Activated CD4-positive, alpha-beta memory T cell treated with anti-CD3 and anti-CD28 coated beads for 36 hours (primary cell): ENCODE results near the gene RBM14. TPM values are rescaled to one million over a fixed set of nuclear protein-coding genes. Genes with fewer than 3 reads are reported as not detected.
"Not testable (repeated sequence)": the region's sequence is repeated elsewhere in the genome, so short reads cannot be mapped to it uniquely, and the experiment has no call there.

ENCODE experiments used
- CTCF ChIA-PET: fragments of 350-600 bp; sonication (Branson Sonifier 250); formaldehyde crosslinking; loops from one replicate; lab custom pipeline; 2021; ENCODE audit warnings: antibody characterized with exemption, inconsistent platforms; lab: Charles Lee
- POLR2A ChIA-PET: fragments of 350-600 bp; sonication (Branson Sonifier 250); formaldehyde crosslinking; loops from one replicate; lab custom pipeline; 2021; ENCODE audit warnings: antibody characterized with exemption; lab: Charles Lee
- DNase-seq: peaks from one replicate; pipeline ENCODE4 v3.0.0-alpha.2; 2020
- H3K27ac Mint-ChIP-seq: one replicate; pipeline ENCODE4 v1.8.0; 2021; ENCODE audit warnings: mixed read lengths
- H3K27me3 Mint-ChIP-seq: one replicate; pipeline ENCODE4 v1.8.0; 2021; ENCODE audit warnings: mixed read lengths
- H3K36me3 Mint-ChIP-seq: one replicate; pipeline ENCODE4 v1.8.0; 2021; ENCODE audit warnings: mixed read lengths
- H3K4me1 Mint-ChIP-seq: one replicate; pipeline ENCODE4 v1.8.0; 2021; ENCODE audit warnings: low read depth, mixed read lengths
- H3K4me3 Mint-ChIP-seq: one replicate; pipeline ENCODE4 v1.8.0; 2021; ENCODE audit warnings: mild to moderate bottlenecking, mixed read lengths
- H3K9me3 Mint-ChIP-seq: one replicate; pipeline ENCODE4 v1.8.0; 2021; ENCODE audit warnings: mixed read lengths
- intact Hi-C: fragments of 100-400 bp; cut with micrococcal nuclease; formaldehyde crosslinking; loops from one replicate; pipeline ENCODE4 v1.15.1; 2023
- total RNA-seq, 2 experiments: library from RNA; stranded (reverse); gene quantifications; one replicate each; pipeline ENCODE4 v1.2.3, GENCODE V29; 2021

RBM14 gene
- total RNA-seq, 2 experiments from 2014 or later, result 114 to 121 TPM

GRCh38 chr11:66600219-66600618, 16.2 kb upstream of the RBM14 start:
- no peaks in the 10 kb centered on the region for H3K9me3 Mint-ChIP-seq
- H3K27ac Mint-ChIP-seq, result no peak overlapping the region
- DNase-seq, result no peak
- CTCF ChIA-PET, result no interaction called here
- peaks cover 8% of the 10 kb centered on the region for H3K4me1 Mint-ChIP-seq
- H3K4me3 Mint-ChIP-seq, result no peak overlapping the region
- POLR2A ChIA-PET, result interaction anchor here (0.6 to 1.1 kb wide), 2 partner anchors 16 to 63 kb away, joined by 3 read pairs; partner anchors contain the start of gene RBM14
- no peaks in the 10 kb centered on the region for H3K27me3 Mint-ChIP-seq
- H3K36me3 Mint-ChIP-seq, result peaks cover 9% of the 10 kb centered on the region
- intact Hi-C loops, result no loop called here

DNA sequence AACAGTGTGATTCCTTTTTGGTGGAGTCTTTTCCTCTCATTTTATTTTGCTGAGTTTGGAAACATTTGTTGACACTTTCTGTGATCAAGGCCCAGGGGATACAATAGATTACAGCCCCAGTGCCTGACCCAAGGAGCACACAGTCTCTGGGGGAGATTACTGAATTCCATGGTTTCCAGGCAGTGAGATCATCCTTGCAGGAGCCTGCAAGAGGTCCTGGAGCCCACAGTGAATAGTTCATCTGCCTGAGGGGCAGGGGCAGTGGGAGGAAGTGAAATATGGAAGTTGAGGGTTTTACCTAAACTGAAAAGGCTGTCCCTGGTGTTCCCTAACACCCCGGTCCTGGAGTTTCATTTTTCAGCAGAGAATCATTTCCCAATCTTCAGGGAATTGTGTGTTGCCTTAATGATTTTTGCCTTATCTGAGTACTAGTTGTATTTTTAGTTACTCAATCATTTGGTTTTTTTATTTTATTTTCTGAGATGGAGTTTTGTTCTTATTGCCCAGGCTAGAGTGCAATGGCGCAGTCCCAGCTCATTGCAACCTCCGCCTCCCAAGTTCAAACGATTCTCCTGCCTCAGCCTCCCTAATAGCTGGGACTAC, 15.7 kb upstream of the RBM14 start:
- Mint-ChIP-seq H3K9me3 (no peaks in the 10 kb centered on the region), H3K4me3 (no peak overlapping the region), H3K36me3 (peaks cover 9% of the 10 kb centered on the region), H3K27me3 (no peaks in the 10 kb centered on the region), H3K4me1 (peaks cover 3% of the 10 kb centered on the region), H3K27ac (no peak overlapping the region)
- POLR2A ChIA-PET, result interaction anchor here (1.1 kb wide), 1 partner anchor 16 kb away, joined by 3 read pairs; the partner anchor contains the start of gene RBM14
- CTCF ChIA-PET, result no interaction called here
- intact Hi-C loops, result no loop called here
- no peak for DNase-seq

GRCh38 chr11:66603072-66603471, 13.4 kb upstream of the RBM14 start:
- Mint-ChIP-seq H3K4me3 (no peak overlapping the region), H3K4me1 (no peaks in the 10 kb centered on the region), H3K27ac (no peak overlapping the region), H3K9me3 (no peaks in the 10 kb centered on the region), H3K27me3 (no peaks in the 10 kb centered on the region), H3K36me3 (peaks cover 11% of the 10 kb centered on the region)
- ChIA-PET CTCF (interaction anchor here (1.0 kb wide), 1 partner anchor 11 kb away, joined by 3 read pairs; no protein-coding TSS in a partner anchor), POLR2A (no interaction called here)
- intact Hi-C loops, result no loop called here
- DNase-seq, result no peak

- intact Hi-C loops, result no loop called here
- H3K27me3 Mint-ChIP-seq, result no peaks in the 10 kb centered on the region
- peaks cover 11% of the 10 kb centered on the region for H3K36me3 Mint-ChIP-seq
- ChIA-PET POLR2A (no interaction called here), CTCF (no interaction called here)
- H3K4me1 Mint-ChIP-seq, result no peaks in the 10 kb centered on the region
- H3K9me3 Mint-ChIP-seq, result no peaks in the 10 kb centered on the region
- no peak overlapping the region for H3K4me3 Mint-ChIP-seq
- H3K27ac Mint-ChIP-seq, result no peak overlapping the region
- DNase-seq, result no peak
Observed at GRCh38 chr11:66604155-66604554, 12.3 kb upstream of the RBM14 start.

DNA sequence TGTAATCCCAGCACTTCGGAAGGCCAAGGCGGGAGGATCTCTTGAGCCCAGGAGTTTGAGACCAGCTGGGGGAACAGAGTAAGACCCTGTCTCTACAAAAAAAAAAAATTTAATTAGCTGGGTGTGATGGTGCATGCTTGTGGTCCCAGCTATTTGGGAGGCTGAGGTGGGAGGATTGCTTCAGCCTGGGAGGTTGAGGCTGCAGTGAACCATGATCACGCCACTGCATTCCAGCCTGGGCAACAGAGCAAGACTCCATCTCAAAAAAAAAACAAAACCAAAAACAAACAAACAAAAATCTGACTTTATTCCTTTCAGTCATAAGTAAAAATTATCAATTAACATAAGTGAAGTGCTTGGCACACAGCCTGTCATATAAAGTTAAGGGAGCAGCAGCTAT, 9.8 kb upstream of the RBM14 start:
- CTCF ChIA-PET, result interaction anchor here (0.8 kb wide), 1 partner anchor 71 kb away, joined by 5 read pairs; the partner anchor contains the start of gene RBM4B
- H3K27me3 Mint-ChIP-seq, intact Hi-C loops, H3K4me1 Mint-ChIP-seq, H3K4me3 Mint-ChIP-seq, DNase-seq, H3K9me3 Mint-ChIP-seq, H3K36me3 Mint-ChIP-seq, H3K27ac Mint-ChIP-seq: not testable (repeated sequence)
- POLR2A ChIA-PET, result interaction anchor here (0.7 to 1.7 kb wide), 2 partner anchors 10 kb away, joined by 3 to 4 read pairs; partner anchors contain the start of gene RBM14

- Mint-ChIP-seq H3K4me1 (peaks cover 9% of the 10 kb centered on the region), H3K4me3 (no peak overlapping the region), H3K27ac (no peak overlapping the region), H3K36me3 (peaks cover 5% of the 10 kb centered on the region), H3K9me3 (no peaks in the 10 kb centered on the region), H3K27me3 (no peaks in the 10 kb centered on the region)
- POLR2A ChIA-PET, result interaction anchor here (1.7 kb wide), 1 partner anchor 9 kb away, joined by 4 read pairs; the partner anchor contains the start of gene RBM14
- DNase-seq, result no peak
- intact Hi-C loops, result no loop called here
- CTCF ChIA-PET, result interaction anchor here (0.8 kb wide), 1 partner anchor 71 kb away, joined by 5 read pairs; the partner anchor contains the start of gene RBM4B
Observed at GRCh38 chr11:66607126-66607834, 9.2 kb upstream of the RBM14 start.

DNA sequence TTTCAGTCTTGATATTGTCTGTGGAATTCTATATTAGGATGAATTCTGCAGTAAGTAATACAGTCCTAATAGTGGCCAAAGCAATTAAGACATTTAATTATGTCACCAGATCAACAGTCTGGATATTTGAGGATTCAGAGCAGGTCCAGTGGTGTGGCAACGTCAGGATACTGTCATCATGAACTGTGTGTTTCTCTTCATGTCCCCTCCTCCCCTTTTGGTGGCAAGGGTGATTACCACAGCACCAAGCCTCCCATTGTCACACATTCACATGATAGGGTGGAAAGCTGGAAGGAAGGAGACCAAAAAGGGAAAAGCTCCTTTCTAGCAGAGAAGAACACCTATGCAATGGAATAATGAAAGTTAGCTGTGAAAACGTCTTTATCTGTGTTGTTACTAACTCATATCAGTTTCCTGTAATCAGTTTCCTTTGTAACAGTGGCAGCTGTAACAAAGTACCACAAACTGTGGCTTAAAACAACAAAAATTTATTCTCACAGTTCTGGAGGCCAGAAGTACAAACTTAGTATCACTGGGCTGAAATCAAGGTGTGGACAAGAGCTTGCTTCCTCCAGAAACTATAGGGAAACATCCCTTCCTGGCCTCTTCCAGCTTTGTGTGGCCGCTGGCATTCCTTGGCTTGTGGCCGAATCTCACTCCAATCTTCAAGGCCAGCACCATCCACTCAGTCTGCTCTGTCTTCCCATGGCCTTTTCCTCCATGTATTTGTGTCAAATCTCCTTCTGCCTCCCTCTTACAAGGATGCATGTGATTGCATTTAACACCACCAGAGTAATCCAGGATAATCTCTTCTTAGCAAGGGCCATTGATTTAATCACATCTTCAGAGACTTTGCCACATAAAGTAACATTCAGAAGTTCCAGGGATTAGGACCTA, 6.5 kb upstream of the RBM14 start:
- no peak overlapping the region for H3K4me3 Mint-ChIP-seq
- H3K27ac Mint-ChIP-seq, result peak overlapping the region; percentile 72
- H3K9me3 Mint-ChIP-seq, result no peaks in the 10 kb centered on the region
- peaks cover 4% of the 10 kb centered on the region for H3K36me3 Mint-ChIP-seq
- DNase-seq, result no peak
- peaks cover 9% of the 10 kb centered on the region for H3K4me1 Mint-ChIP-seq
- H3K27me3 Mint-ChIP-seq, result no peaks in the 10 kb centered on the region
- POLR2A ChIA-PET, result interaction anchor here (1.7 kb wide), 1 partner anchor 29 kb away, joined by 4 read pairs; the partner anchor contains the start of gene RBM4
- CTCF ChIA-PET, result interaction anchor here (0.9 kb wide), 1 partner anchor 30 kb away, joined by 3 read pairs; no protein-coding TSS in a partner anchor
- intact Hi-C loops, result no loop called here

- no peak for DNase-seq
- Mint-ChIP-seq H3K27me3 (no peaks in the 10 kb centered on the region), H3K4me3 (no peak overlapping the region), H3K4me1 (peaks cover 20% of the 10 kb centered on the region), H3K27ac (no peak overlapping the region), H3K9me3 (no peaks in the 10 kb centered on the region), H3K36me3 (peaks cover 17% of the 10 kb centered on the region)
- POLR2A ChIA-PET, result no interaction called here
- CTCF ChIA-PET, result interaction anchor here (1.3 kb wide), 1 partner anchor 66 kb away, joined by 4 read pairs; the partner anchor contains the start of gene RBM4B
- intact Hi-C loops, result no loop called here
Observed at GRCh38 chr11:66612458-66612857, 4.0 kb upstream of the RBM14 start.

DNA sequence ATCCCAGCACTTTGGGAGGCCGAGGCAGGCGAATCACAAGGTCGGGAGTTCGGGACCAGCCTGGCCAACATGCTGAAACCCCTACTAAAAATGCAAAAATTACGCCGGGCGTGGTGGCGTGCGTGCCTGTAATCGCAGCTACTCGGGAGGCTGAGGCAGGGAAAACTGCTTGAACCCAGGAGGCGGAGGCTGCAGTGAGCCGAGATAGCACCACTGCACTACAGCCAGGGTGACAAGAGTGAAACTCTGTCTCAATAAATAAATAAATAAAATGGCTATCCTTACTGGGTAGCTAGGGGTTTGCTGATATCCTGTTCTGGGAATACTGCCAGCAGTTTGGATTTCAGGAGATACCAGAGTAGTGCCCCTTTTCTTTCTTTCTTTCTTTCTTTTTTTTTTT, 2.4 kb upstream of the RBM14 start:
- no peaks in the 10 kb centered on the region for H3K27me3 Mint-ChIP-seq
- H3K9me3 Mint-ChIP-seq, result no peaks in the 10 kb centered on the region
- POLR2A ChIA-PET, result interaction anchor here (0.6 kb wide), 1 partner anchor 473 kb away, joined by 3 read pairs; no protein-coding TSS in a partner anchor
- H3K4me3 Mint-ChIP-seq, result no peak overlapping the region
- CTCF ChIA-PET, result interaction anchor here (1.3 kb wide), 1 partner anchor 24 kb away, joined by 5 read pairs; the partner anchor contains the start of gene RBM4
- DNase-seq, result no peak
- intact Hi-C loops, result no loop called here
- H3K36me3 Mint-ChIP-seq, result peaks cover 34% of the 10 kb centered on the region
- H3K4me1 Mint-ChIP-seq, result peaks cover 28% of the 10 kb centered on the region
- H3K27ac Mint-ChIP-seq, result no peak overlapping the region

GRCh38 chr11:66617155-66617834, 865 bp downstream of the RBM14 start:
- H3K36me3 Mint-ChIP-seq, result peaks cover 54% of the 10 kb centered on the region
- H3K4me3 Mint-ChIP-seq, result peak overlapping the region; percentile 91

More at GRCh38 chr11:66617155-66617834, 865 bp downstream of the RBM14 start:
- peak overlapping the region; percentile 94 for H3K27ac Mint-ChIP-seq
- no peaks in the 10 kb centered on the region for H3K27me3 Mint-ChIP-seq
- peak; percentile 51 for DNase-seq
- H3K4me1 Mint-ChIP-seq, result peaks cover 42% of the 10 kb centered on the region
- intact Hi-C loops, result loop anchor here (1.0 to 5.0 kb wide), 2 partner anchors 21 to 225 kb away; partner anchors contain the start of genes RBM4 and RCE1
- ChIA-PET CTCF (interaction anchor here (0.6 to 3.1 kb wide), 6 partner anchors 21 to 203 kb away, joined by 3 to 23 read pairs (median 7); partner anchors contain the start of genes CCDC87, CCS, RBM4 and RBM4B), POLR2A (interaction anchor here (0.7 to 10.8 kb wide), 20 partner anchors 8 to 727 kb away, joined by 3 to 140 read pairs (median 4); partner anchors contain the start of genes CCDC87, CCS, CTSF and DPP3)
- no peaks in the 10 kb centered on the region for H3K9me3 Mint-ChIP-seq
